RWPE2 (cell line): ENCODE data around the gene PILRA.

Experiments used
- ATAC-seq: fragments of 200-7000 bp; cut with Tn5 transposase; 3 replicates; pipeline ENCODE4 v1.9.1; 2021; ENCODE audit warnings: low read depth
- DNase-seq: peaks from one replicate; pipeline ENCODE4 v3.0.0-alpha.2; 2020; ENCODE audit warnings: low spot score
- H3K27ac ChIP-seq: fragments of 450-650 bp; 2 replicates; pipeline ENCODE4 v1.5.1; 2017; ENCODE audit warnings: mild to moderate bottlenecking; ENCODE audit not compliant: poor library complexity, severe bottlenecking
- H3K27me3 ChIP-seq: fragments of 250-450 bp; sonication (Bioruptor Pico); 2 replicates; pipeline ENCODE4 v1.5.1; 2021; ENCODE audit warnings: mild to moderate bottlenecking, moderate library complexity; ENCODE audit not compliant: insufficient read depth, poor library complexity, severe bottlenecking
- H3K36me3 ChIP-seq: fragments of 250-450 bp; sonication (Bioruptor Pico); 2 replicates; pipeline ENCODE4 v1.5.1; 2020; ENCODE audit warnings: low read depth, mild to moderate bottlenecking, moderate library complexity
- H3K4me1 ChIP-seq: fragments of 250-450 bp; sonication (Bioruptor Pico); 2 replicates; pipeline ENCODE4 v1.5.1; 2021; ENCODE audit warnings: mild to moderate bottlenecking, moderate library complexity; ENCODE audit not compliant: insufficient read depth, poor library complexity, severe bottlenecking
- H3K4me3 ChIP-seq: fragments of 250-450 bp; sonication (Bioruptor Pico); 2 replicates; pipeline ENCODE4 v1.5.1; 2021; ENCODE audit warnings: mild to moderate bottlenecking, moderate library complexity; ENCODE audit not compliant: severe bottlenecking
- H3K9me3 ChIP-seq: fragments of 250-450 bp; sonication (Bioruptor Pico); 2 replicates; pipeline ENCODE4 v1.5.1; 2021; ENCODE audit warnings: mild to moderate bottlenecking, moderate library complexity; ENCODE audit not compliant: severe bottlenecking
- TF ChIP-seq, protein P1 (sequence below): fragments of 450-650 bp; IDR thresholded peaks from one replicate; pipeline ENCODE4 v1.5.1; 2017; ENCODE audit warnings: mild to moderate bottlenecking, moderate library complexity; ENCODE audit not compliant: poor library complexity, severe bottlenecking

Gene PILRA

DNA sequence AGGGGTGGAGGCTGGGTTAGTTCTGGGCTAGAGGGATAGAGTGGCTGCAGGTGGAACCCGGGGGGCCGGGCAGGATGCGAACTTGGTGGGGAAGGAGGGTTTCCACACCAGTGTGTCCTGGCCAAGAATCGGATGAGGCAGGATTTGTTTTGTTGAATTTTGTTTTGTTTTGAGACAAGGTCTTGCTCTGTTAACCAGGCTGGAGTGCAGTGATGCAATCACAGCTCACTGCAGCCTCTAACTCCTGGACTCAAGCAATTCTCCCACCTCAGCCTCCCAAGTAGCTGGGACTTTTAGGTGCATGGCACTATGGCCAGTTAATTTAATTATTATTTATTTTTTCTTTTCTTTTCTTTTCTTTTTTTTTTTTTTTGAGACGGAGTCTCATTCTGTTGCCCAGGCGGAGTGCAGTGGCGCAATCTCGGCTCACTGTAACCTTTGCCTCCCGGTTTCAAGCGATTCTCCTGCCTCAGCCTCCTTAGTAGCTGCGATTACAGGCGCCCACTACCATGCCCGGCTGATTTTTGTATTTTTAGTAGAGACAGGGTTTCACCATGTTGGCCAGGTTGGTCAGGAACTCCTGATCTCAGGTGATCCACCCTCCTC, 76.0 kb downstream of the PILRA start:
- no peak for ATAC-seq
- Histone ChIP-seq H3K4me3 (no peak overlapping the region), H3K4me1 (peaks cover 4% of the 10 kb centered on the region), H3K36me3 (no peaks in the 10 kb centered on the region), H3K27ac (no peak overlapping the region), H3K9me3 (no peaks in the 10 kb centered on the region), H3K27me3 (no peaks in the 10 kb centered on the region)
- DNase-seq: no peak
- TF ChIP-seq, protein P1, sequence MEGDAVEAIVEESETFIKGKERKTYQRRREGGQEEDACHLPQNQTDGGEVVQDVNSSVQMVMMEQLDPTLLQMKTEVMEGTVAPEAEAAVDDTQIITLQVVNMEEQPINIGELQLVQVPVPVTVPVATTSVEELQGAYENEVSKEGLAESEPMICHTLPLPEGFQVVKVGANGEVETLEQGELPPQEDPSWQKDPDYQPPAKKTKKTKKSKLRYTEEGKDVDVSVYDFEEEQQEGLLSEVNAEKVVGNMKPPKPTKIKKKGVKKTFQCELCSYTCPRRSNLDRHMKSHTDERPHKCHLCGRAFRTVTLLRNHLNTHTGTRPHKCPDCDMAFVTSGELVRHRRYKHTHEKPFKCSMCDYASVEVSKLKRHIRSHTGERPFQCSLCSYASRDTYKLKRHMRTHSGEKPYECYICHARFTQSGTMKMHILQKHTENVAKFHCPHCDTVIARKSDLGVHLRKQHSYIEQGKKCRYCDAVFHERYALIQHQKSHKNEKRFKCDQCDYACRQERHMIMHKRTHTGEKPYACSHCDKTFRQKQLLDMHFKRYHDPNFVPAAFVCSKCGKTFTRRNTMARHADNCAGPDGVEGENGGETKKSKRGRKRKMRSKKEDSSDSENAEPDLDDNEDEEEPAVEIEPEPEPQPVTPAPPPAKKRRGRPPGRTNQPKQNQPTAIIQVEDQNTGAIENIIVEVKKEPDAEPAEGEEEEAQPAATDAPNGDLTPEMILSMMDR: no peak
